GM12872 (cell line): ENCODE results near the gene MAP3K9.

ENCODE experiments used
- CTCF ChIP-seq: IDR thresholded peaks from 3 replicates; pipeline ENCODE4 v1.5.1; 2011; ENCODE audit warnings: low read depth, mild to moderate bottlenecking, low read length, moderate library complexity; ENCODE audit not compliant: insufficient read depth

Gene MAP3K9

GRCh38 chr14:70701610-70702009 lies 107.7 kb downstream of the MAP3K9 start:
- no peak for TF ChIP-seq CTCF

GRCh38 chr14:70700955-70701585 lies 108.2 kb downstream of the MAP3K9 start:
- TF ChIP-seq CTCF, result no peak

DNA sequence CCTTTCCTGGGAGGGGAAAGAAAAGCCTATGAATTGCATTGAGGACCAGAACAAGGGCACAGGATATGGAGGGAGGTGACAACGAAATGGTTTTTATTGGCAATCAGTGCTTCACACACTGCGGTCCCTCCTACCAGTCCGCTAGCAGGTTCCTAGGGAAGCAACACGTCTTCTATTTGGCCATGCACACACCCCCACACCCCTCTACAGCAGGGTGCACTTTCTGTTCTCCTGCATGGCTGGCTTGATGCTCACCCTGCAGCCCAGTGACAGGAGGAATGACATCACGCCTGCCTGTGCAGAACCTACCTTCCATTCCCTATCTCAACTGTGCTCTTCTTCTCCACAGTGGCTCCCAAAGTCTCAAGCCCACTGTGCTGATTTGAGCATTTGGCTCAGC lies 109.7 kb downstream of the MAP3K9 start:
- TF ChIP-seq CTCF, result no peak

- no peak for TF ChIP-seq CTCF
These were observed 111.0 kb downstream of the MAP3K9 start for GRCh38 chr14:70698288-70698687.

- no peak for TF ChIP-seq CTCF
These were observed 111.6 kb downstream of the MAP3K9 start for GRCh38 chr14:70697701-70698100.

- no peak for TF ChIP-seq CTCF
These were observed 113.3 kb downstream of the MAP3K9 start for GRCh38 chr14:70696026-70696425.

DNA sequence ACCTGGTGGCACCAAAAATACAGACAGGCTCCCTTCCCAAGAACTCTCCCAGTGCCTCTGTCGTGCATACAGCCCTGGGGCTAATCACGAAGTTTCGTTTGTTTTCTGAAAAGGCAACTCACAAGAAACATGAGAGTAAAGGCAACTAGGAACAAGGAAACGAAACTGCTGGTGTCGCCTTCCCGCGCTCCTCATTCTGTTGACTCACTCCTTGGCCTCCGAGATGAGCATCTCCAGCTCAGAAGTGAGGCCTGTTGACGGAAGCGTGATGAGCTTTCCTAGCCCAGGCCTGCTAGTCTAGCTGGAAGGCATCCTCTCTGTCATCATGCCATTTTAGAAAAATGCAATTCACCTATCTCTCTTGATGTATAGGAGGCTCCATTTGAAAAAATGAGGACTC lies 117.1 kb downstream of the MAP3K9 start:
- TF ChIP-seq CTCF, result no peak
